ENCODE results near the gene MGAT5B.

The MGAT5B gene

DNA sequence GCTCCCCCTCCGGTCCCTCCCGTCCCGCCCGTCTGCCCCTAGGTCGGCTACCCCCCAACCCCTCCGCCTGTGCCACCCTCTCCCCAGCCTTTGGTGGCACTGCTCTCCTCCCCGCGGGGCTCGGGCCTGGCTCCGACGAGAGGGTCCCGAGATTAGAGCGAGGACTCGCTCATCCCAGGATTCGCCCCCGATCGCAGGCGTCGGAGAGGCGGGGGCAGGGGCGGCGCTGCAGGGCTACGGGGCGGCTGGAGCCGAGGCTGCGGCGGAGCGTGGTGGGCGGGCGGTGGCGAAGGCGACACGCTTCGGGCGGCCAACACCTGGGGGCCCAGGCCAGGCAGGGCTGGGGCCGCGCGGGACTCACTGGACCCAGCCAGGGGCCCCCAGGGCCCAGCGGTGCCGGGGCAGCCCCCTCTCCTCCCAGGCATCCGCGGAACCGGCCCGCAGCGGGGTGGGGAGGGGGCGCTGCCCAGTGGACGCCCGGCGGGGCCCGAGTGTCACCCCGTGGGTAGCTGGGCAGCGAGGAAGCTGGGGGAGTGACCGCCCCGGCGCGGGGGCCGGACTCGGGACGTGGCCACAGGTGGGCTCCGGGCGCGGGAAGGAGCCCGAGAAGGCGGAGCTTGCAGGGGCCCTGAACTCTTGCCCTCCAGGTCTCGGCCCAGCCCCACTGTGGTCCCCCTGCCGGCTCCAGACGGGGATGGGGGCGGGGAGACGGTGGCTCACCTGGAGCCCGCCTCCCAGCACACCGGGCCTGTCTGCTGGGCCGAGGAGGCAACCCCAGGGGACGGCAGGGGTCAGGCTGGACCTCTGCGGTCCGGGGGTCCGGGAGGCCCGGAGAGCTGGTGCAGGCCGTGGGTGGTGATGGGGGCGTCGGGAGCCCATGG is 1.5 kb downstream of the MGAT5B start:
- peaks cover 30% of the 10 kb centered on the region for H3K27me3 ChIP-seq (ENCODE audit: control insufficient read depth, insufficient read depth, low read length)
- H3K27ac ChIP-seq (ENCODE audit: low read depth, low read length): no peak overlapping the region
- peaks cover 7% of the 10 kb centered on the region for H3K4me1 ChIP-seq (ENCODE audit: control insufficient read depth, insufficient read depth, low read length)
- H3K9ac ChIP-seq (ENCODE audit: low read depth, low read length): no peak overlapping the region
- H3K36me3 ChIP-seq (ENCODE audit: control insufficient read depth, insufficient read depth, low read length): no peaks in the 10 kb centered on the region
- no peaks in the 10 kb centered on the region for H3K9me3 ChIP-seq (ENCODE audit: control insufficient read depth, insufficient read depth, low read length)
- peak overlapping the region; percentile 66 for H3K4me3 ChIP-seq (ENCODE audit: low read depth, low read length)

DNA sequence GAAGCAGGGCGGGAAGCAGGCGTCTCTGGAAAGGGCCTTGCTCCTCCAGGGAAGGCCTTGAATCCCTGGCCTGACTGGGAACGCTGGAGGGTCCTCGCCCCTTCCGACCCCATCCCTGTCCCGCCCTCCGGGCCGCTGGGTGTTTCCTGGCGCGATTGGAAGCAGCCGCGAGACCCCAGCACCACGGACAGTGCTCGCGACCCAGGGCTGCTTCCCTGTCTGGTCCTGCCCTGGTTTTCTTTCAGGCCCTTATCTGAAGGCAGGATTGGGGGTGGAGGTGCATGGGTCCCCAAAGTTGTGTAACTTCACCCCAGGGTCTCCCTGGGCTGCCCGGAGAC is 2.1 kb downstream of the MGAT5B start:
- H3K9ac ChIP-seq (ENCODE audit: low read depth, low read length): no peak overlapping the region
- peaks cover 30% of the 10 kb centered on the region for H3K27me3 ChIP-seq (ENCODE audit: control insufficient read depth, insufficient read depth, low read length)
- H3K4me1 ChIP-seq (ENCODE audit: control insufficient read depth, insufficient read depth, low read length): peaks cover 7% of the 10 kb centered on the region
- H3K9me3 ChIP-seq (ENCODE audit: control insufficient read depth, insufficient read depth, low read length): no peaks in the 10 kb centered on the region
- H3K27ac ChIP-seq (ENCODE audit: low read depth, low read length): no peak overlapping the region
- peak overlapping the region; percentile 66 for H3K4me3 ChIP-seq (ENCODE audit: low read depth, low read length)
- H3K36me3 ChIP-seq (ENCODE audit: control insufficient read depth, insufficient read depth, low read length): no peaks in the 10 kb centered on the region

DNA sequence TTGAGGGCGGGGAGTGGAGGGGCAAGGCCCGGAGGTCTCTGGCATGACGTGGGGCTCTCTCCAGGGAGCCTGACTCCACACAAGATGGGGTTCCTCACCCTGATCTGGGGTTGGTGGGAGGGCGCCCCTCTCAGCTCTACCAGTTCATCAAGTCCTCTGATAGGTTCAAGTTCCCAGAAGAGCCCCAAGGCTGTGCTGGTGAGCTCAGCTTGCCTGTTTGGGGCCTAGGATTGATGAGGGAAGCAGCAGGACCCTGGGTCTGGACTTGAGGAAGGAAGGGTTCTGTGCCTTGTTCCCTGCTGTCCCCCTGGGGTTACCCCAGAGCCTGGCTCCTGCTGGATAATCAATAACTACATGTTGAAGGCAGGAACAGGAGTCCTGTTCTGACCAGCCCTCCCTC is 3.5 kb downstream of the MGAT5B start:
- Histone ChIP-seq H3K9me3 (ENCODE audit: control insufficient read depth, insufficient read depth, low read length) (no peaks in the 10 kb centered on the region), H3K4me3 (ENCODE audit: low read depth, low read length) (no peak overlapping the region), H3K27me3 (ENCODE audit: control insufficient read depth, insufficient read depth, low read length) (peaks cover 26% of the 10 kb centered on the region), H3K36me3 (ENCODE audit: control insufficient read depth, insufficient read depth, low read length) (no peaks in the 10 kb centered on the region), H3K27ac (ENCODE audit: low read depth, low read length) (no peak overlapping the region), H3K4me1 (ENCODE audit: control insufficient read depth, insufficient read depth, low read length) (peaks cover 7% of the 10 kb centered on the region), H3K9ac (ENCODE audit: low read depth, low read length) (no peak overlapping the region)

DNA sequence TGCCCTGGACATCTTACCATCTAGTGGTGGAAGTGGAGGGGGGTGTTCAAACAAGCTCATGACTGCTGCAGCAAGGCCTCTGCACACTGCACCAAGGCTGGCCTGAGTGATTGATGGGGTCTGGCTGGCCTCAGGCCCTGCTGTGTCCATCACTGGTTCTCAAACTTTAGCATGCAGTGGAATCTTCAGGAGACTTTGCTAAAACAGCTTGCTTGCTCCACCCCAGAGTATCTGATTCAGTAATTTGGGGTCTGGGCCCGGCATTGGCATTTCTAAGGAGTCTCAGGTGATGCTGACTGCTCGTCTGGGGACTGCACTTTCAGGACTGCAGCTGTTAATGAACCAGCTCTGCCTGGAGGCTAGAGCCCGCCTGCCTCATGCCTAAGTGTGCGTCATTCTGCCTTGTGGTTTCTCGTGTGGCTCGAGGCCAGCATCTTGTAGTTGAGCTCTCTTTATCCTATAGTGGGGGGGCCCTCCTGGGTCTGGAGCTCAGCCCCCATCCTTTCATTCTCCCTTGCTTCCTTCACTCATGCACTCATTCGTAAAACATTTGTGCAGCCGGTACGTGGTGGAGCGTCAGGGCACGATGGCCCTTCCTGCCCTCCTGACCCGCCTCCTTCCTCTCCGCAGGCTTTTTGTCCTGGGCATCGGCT is 4.1 kb downstream of the MGAT5B start:
- no peak overlapping the region for H3K27ac ChIP-seq (ENCODE audit: low read depth, low read length)
- peaks cover 21% of the 10 kb centered on the region for H3K27me3 ChIP-seq (ENCODE audit: control insufficient read depth, insufficient read depth, low read length)
- no peaks in the 10 kb centered on the region for H3K9me3 ChIP-seq (ENCODE audit: control insufficient read depth, insufficient read depth, low read length)
- peaks cover 6% of the 10 kb centered on the region for H3K4me1 ChIP-seq (ENCODE audit: control insufficient read depth, insufficient read depth, low read length)
- H3K36me3 ChIP-seq (ENCODE audit: control insufficient read depth, insufficient read depth, low read length): no peaks in the 10 kb centered on the region
- no peak overlapping the region for H3K4me3 ChIP-seq (ENCODE audit: low read depth, low read length)
- H3K9ac ChIP-seq (ENCODE audit: low read depth, low read length): no peak overlapping the region

DNA sequence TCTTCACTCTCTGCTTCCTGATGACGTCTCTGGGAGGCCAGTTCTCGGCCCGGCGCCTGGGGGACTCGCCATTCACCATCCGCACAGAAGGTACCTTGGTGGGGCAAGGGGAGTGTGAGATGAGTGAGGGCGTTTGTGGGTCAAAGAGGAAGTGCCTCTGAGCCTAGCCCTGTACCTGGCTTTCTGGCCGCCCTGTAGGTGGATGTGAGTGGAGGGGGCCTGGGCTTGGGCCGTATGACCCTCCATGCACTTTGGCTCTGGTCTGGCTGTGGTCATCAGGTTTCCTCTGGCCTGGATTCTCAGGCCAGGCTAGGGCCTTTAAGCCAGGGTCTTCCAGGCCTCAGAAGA is 4.6 kb downstream of the MGAT5B start:
- H3K4me3 ChIP-seq (ENCODE audit: low read depth, low read length): no peak overlapping the region
- H3K9me3 ChIP-seq (ENCODE audit: control insufficient read depth, insufficient read depth, low read length): no peaks in the 10 kb centered on the region
- H3K36me3 ChIP-seq (ENCODE audit: control insufficient read depth, insufficient read depth, low read length): no peaks in the 10 kb centered on the region
- no peak overlapping the region for H3K9ac ChIP-seq (ENCODE audit: low read depth, low read length)
- no peak overlapping the region for H3K27ac ChIP-seq (ENCODE audit: low read depth, low read length)
- peaks cover 1% of the 10 kb centered on the region for H3K4me1 ChIP-seq (ENCODE audit: control insufficient read depth, insufficient read depth, low read length)
- peaks cover 21% of the 10 kb centered on the region for H3K27me3 ChIP-seq (ENCODE audit: control insufficient read depth, insufficient read depth, low read length)

DNA sequence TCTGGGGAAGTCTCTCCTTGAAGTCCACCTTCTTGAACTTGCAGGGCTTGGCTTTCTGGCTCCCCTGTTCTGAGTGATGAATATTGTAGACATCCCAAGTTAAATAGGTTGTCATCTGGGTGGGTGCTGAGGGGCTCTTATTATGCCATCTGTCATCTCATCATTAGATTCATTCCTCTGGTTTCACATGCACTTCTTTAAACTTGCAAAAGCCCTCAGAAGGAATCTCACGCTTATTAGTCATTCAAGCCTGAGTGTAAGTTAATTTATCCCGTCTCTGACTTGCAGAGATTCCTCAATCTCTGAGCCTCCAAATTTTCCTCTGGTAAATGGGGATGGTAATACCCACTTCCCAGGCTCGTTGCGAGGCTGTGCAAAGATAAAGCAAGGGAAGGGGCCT is 5.7 kb downstream of the MGAT5B start:
- no peak overlapping the region for H3K27ac ChIP-seq (ENCODE audit: low read depth, low read length)
- H3K4me3 ChIP-seq (ENCODE audit: low read depth, low read length): no peak overlapping the region
- H3K36me3 ChIP-seq (ENCODE audit: control insufficient read depth, insufficient read depth, low read length): no peaks in the 10 kb centered on the region
- no peak overlapping the region for H3K9ac ChIP-seq (ENCODE audit: low read depth, low read length)
- H3K4me1 ChIP-seq (ENCODE audit: control insufficient read depth, insufficient read depth, low read length): no peaks in the 10 kb centered on the region; the same call in 1 of the 2 replicates
- no peaks in the 10 kb centered on the region for H3K9me3 ChIP-seq (ENCODE audit: control insufficient read depth, insufficient read depth, low read length)
- H3K27me3 ChIP-seq (ENCODE audit: control insufficient read depth, insufficient read depth, low read length): peaks cover 17% of the 10 kb centered on the region

DNA sequence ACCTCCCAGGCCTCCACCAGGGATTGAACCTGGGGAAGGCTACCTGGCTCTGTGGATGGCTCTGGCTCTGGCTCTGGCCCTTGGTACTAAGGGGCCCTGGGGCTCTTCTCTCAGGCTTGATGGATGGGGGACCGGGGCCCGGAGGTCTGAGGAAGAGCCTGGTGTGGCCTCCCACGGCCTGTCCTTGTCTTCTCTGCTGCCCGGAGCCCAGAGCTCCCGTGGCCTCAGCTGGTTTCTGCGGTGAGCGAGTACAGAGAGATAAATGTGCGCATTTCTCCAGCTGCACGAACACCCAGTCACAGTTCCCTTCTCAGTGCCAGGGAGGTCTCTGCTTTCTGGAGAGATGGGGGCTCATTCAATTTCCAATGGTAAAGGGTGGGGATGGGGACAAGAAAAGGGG is 9.2 kb downstream of the MGAT5B start:
- no peaks in the 10 kb centered on the region; the same call in 1 of the 2 replicates for H3K4me1 ChIP-seq (ENCODE audit: control insufficient read depth, insufficient read depth, low read length)
- H3K9ac ChIP-seq (ENCODE audit: low read depth, low read length): no peak overlapping the region
- H3K36me3 ChIP-seq (ENCODE audit: control insufficient read depth, insufficient read depth, low read length): no peaks in the 10 kb centered on the region
- H3K9me3 ChIP-seq (ENCODE audit: control insufficient read depth, insufficient read depth, low read length): no peaks in the 10 kb centered on the region
- no peak overlapping the region for H3K27ac ChIP-seq (ENCODE audit: low read depth, low read length)
- no peaks in the 10 kb centered on the region for H3K27me3 ChIP-seq (ENCODE audit: control insufficient read depth, insufficient read depth, low read length)
- no peak overlapping the region for H3K4me3 ChIP-seq (ENCODE audit: low read depth, low read length)

DNA sequence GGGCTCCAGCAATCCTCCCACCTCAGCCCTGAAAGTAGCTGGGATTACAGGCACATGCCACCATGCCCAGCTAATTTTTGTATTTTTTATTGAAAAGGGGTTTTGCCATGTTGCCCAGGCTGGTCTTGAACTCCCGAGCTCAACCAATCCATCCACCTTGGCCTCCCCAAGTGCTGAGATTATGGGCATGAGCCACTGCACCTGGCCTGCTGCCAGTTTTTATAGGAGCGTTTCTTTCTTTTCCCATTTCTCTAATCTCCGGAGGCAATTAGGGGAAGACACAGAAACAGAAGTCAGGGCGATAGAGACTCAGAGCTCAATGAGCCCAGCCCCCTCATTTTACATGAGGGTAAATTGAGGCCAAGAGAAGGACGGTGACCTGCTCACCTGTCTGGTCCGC is 10.4 kb downstream of the MGAT5B start:
- H3K9ac ChIP-seq (ENCODE audit: low read depth, low read length): no peak overlapping the region
- no peaks in the 10 kb centered on the region for H3K36me3 ChIP-seq (ENCODE audit: control insufficient read depth, insufficient read depth, low read length)
- H3K4me1 ChIP-seq (ENCODE audit: control insufficient read depth, insufficient read depth, low read length): no peaks in the 10 kb centered on the region; the same call in 1 of the 2 replicates
- no peaks in the 10 kb centered on the region for H3K9me3 ChIP-seq (ENCODE audit: control insufficient read depth, insufficient read depth, low read length)
- H3K27me3 ChIP-seq (ENCODE audit: control insufficient read depth, insufficient read depth, low read length): no peaks in the 10 kb centered on the region
- no peak overlapping the region for H3K27ac ChIP-seq (ENCODE audit: low read depth, low read length)
- H3K4me3 ChIP-seq (ENCODE audit: low read depth, low read length): no peak overlapping the region

DNA sequence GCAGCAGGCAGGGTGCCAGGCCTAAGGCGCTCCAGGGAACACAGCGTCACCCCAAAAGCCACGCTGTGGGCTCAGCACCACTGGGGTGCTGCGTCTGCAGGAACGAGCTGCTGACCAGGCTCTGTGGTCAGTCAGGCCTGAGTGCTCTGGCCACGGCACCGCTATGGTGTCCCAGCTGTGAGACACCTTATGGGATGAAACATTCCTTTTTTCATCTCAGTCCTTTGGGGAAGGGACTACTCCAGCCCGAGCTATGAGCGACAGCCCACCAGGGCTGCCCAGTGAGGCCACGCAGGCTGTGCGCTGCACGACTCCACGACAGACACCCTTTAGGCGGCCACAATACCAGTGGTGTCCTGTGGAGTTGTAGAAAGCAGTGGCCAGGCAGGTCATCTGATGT is 11.1 kb downstream of the MGAT5B start:
- H3K4me3 ChIP-seq (ENCODE audit: low read depth, low read length): no peak overlapping the region
- H3K4me1 ChIP-seq (ENCODE audit: control insufficient read depth, insufficient read depth, low read length): no peaks in the 10 kb centered on the region; the same call in 1 of the 2 replicates
- H3K36me3 ChIP-seq (ENCODE audit: control insufficient read depth, insufficient read depth, low read length): no peaks in the 10 kb centered on the region
- no peaks in the 10 kb centered on the region for H3K27me3 ChIP-seq (ENCODE audit: control insufficient read depth, insufficient read depth, low read length)
- H3K9me3 ChIP-seq (ENCODE audit: control insufficient read depth, insufficient read depth, low read length): no peaks in the 10 kb centered on the region
- no peak overlapping the region for H3K27ac ChIP-seq (ENCODE audit: low read depth, low read length)
- H3K9ac ChIP-seq (ENCODE audit: low read depth, low read length): no peak overlapping the region

DNA sequence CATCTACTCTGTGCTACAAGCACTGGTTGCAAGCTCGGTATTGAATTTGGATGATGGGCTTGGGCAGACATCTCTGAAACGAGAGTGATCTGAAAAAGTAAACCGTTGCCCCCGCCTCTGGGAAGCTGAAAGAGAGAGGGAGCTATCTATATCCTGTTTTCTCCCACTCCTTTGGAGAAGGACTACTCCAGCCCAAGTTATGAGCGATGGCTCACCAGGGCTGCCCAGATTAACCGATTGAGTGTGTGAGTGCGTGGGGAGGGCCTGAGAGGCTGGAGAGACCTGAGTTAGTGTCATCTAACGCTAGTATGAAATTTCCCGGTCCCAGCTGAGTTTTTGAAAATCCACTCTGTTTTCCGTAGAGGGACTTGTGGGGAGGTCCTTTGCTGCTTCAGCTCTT is 11.5 kb downstream of the MGAT5B start:
- no peak overlapping the region for H3K9ac ChIP-seq (ENCODE audit: low read depth, low read length)
- H3K4me3 ChIP-seq (ENCODE audit: low read depth, low read length): no peak overlapping the region
- no peaks in the 10 kb centered on the region for H3K27me3 ChIP-seq (ENCODE audit: control insufficient read depth, insufficient read depth, low read length)
- no peaks in the 10 kb centered on the region for H3K36me3 ChIP-seq (ENCODE audit: control insufficient read depth, insufficient read depth, low read length)
- H3K9me3 ChIP-seq (ENCODE audit: control insufficient read depth, insufficient read depth, low read length): no peaks in the 10 kb centered on the region
- H3K4me1 ChIP-seq (ENCODE audit: control insufficient read depth, insufficient read depth, low read length): no peaks in the 10 kb centered on the region; the same call in 1 of the 2 replicates
- H3K27ac ChIP-seq (ENCODE audit: low read depth, low read length): no peak overlapping the region

DNA sequence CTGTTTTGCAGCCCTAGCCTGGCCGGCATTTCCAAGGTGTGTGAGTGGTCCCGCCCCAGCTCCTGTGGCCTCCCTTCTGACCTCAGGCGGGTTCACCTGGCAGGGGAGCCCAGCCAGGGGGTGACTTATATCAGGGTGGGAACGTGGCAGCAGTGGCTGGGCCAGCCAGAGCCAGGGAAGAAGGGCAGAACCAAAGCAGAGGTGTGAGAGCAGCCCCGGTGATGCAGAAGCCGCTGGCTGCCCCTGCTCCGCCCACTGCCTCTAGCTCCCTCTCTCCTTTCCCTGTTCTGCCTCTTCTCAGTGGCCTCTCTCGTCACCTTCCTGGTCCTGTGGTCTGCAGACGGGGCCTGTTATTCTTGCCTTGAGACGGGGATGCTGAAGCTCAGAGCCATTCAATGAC is 12.1 kb downstream of the MGAT5B start:
- H3K4me3 ChIP-seq (ENCODE audit: low read depth, low read length): no peak overlapping the region
- H3K27ac ChIP-seq (ENCODE audit: low read depth, low read length): no peak overlapping the region
- no peak overlapping the region for H3K9ac ChIP-seq (ENCODE audit: low read depth, low read length)
- H3K27me3 ChIP-seq (ENCODE audit: control insufficient read depth, insufficient read depth, low read length): no peaks in the 10 kb centered on the region
- peaks cover 4% of the 10 kb centered on the region for H3K4me1 ChIP-seq (ENCODE audit: control insufficient read depth, insufficient read depth, low read length)
- H3K36me3 ChIP-seq (ENCODE audit: control insufficient read depth, insufficient read depth, low read length): no peaks in the 10 kb centered on the region
- no peaks in the 10 kb centered on the region for H3K9me3 ChIP-seq (ENCODE audit: control insufficient read depth, insufficient read depth, low read length)
